B cell (primary cell): Measurements from ENCODE around the gene STAP2. TPM values are rescaled to one million over a fixed set of nuclear protein-coding genes. Genes with fewer than 3 reads are reported as not detected.

Experiments used
- ATAC-seq: fragments of 200-7000 bp; cut with Tn5 transposase; one replicate; pipeline ENCODE4 v1.10.0; 2021; ENCODE audit warnings: low read depth, mild to moderate bottlenecking, moderate number of reproducible peaks, moderate library complexity
- CTCF ChIA-PET: fragments of 350-600 bp; sonication (Branson Sonifier 250); formaldehyde crosslinking; loops from one replicate; lab custom pipeline; 2021; ENCODE audit warnings: antibody characterized with exemption, inconsistent platforms; lab: Charles Lee
- POLR2A ChIA-PET: fragments of 350-600 bp; sonication (Branson Sonifier 250); formaldehyde crosslinking; loops from one replicate; lab custom pipeline; 2021; ENCODE audit warnings: antibody characterized with exemption; lab: Charles Lee
- DNase-seq: peaks from one replicate; pipeline ENCODE4 v3.0.0; 2013
- H2AFZ ChIP-seq: 2 replicates; pipeline ENCODE4 v1.6.1; 2012; ENCODE audit warnings: mild to moderate bottlenecking, low read depth, low read length; ENCODE audit not compliant: insufficient read depth, poor library complexity, severe bottlenecking
- H3K27ac ChIP-seq, 2 donors: 1 replicate in 1 of 2; 2 replicates in 1 of 2; pipeline ENCODE4 v1.5.1; 2012 to 2013; ENCODE audit warnings: low read length in 2 of 2, mild to moderate bottlenecking in 2 of 2, moderate library complexity in 1 of 2
- H3K27me3 ChIP-seq, 4 experiments: fragments of 200-600 bp in 1 of 4; sonication (generic) in 1 of 4; replicated peaks in 1 of 4; 1 replicate in 2 of 4; 2 replicates in 2 of 4; pipeline versions ENCODE4 v1.6.1 to v1.7.0; 2013 to 2016; ENCODE audit warnings: low read length in 3 of 4, mild to moderate bottlenecking in 2 of 4, mixed read lengths in 1 of 4, moderate library complexity in 1 of 4; ENCODE audit not compliant: insufficient read depth in 4 of 4, control insufficient read depth in 3 of 4; ENCODE audit errors: control extremely low read depth in 1 of 4
- H3K36me3 ChIP-seq, 2 experiments: replicated peaks in 1 of 2; 1 replicate in 1 of 2; 2 replicates in 1 of 2; pipeline versions ENCODE4 v1.6.1 to v1.7.1; 2013; ENCODE audit warnings: low read length in 1 of 2; ENCODE audit not compliant: insufficient read depth in 2 of 2, control insufficient read depth in 1 of 2; ENCODE audit errors: control extremely low read depth in 1 of 2, extremely low read depth in 1 of 2
- H3K4me1 ChIP-seq, 2 donors: fragments of 200-600 bp in 1 of 2; sonication (generic) in 1 of 2; 1 replicate in 1 of 2; 2 replicates in 1 of 2; pipeline versions ENCODE4 v1.5.1 to v1.6.1; 2013 to 2017; ENCODE audit warnings: low read length in 2 of 2; ENCODE audit not compliant: control insufficient read depth in 2 of 2, insufficient read depth in 2 of 2
- H3K4me2 ChIP-seq: replicated peaks from 2 replicates; pipeline ENCODE3; 2012; ENCODE audit warnings: mild to moderate bottlenecking, low read depth, low read length; ENCODE audit not compliant: poor library complexity, severe bottlenecking
- H3K4me3 ChIP-seq, 5 experiments: fragments of 200-600 bp in 1 of 5; sonication (generic) in 1 of 5; 1 replicate in 3 of 5; 2 replicates in 2 of 5; pipeline versions ENCODE4 v1.5.1 to v1.7.0; 2011 to 2016; ENCODE audit warnings: low read length in 4 of 5, mild to moderate bottlenecking in 4 of 5, low read depth in 2 of 5, control low read depth in 1 of 5, moderate library complexity in 1 of 5; ENCODE audit not compliant: insufficient read depth in 1 of 5; ENCODE audit errors: control extremely low read depth in 1 of 5, extremely low read depth in 1 of 5
- H3K79me2 ChIP-seq: fragments of 200-600 bp; sonication (generic); one replicate; pipeline ENCODE4 v1.6.0; 2016; ENCODE audit warnings: low read length; ENCODE audit not compliant: control insufficient read depth, insufficient read depth
- H3K9ac ChIP-seq: fragments of 200-600 bp; sonication (generic); 2 replicates; pipeline ENCODE4 v1.6.1; 2017; ENCODE audit warnings: mild to moderate bottlenecking, low read length, moderate library complexity
- H3K9me3 ChIP-seq, 3 donors: one replicate each; pipeline versions ENCODE4 v1.6.1 to v1.7.1; 2013; ENCODE audit warnings: low read length in 2 of 3; ENCODE audit not compliant: control insufficient read depth in 2 of 3, insufficient read depth in 1 of 3; ENCODE audit errors: control extremely low read depth in 1 of 3
- H4K20me1 ChIP-seq: 2 replicates; pipeline ENCODE4 v1.6.0; 2012; ENCODE audit warnings: mild to moderate bottlenecking, low read length; ENCODE audit not compliant: insufficient read depth, control insufficient read depth, poor library complexity, severe bottlenecking
- H3K27ac Mint-ChIP-seq: one replicate; pipeline ENCODE4 v1.8.0; 2021; ENCODE audit warnings: mixed read lengths
- H3K27me3 Mint-ChIP-seq: one replicate; pipeline ENCODE4 v1.8.0; 2021; ENCODE audit warnings: mixed read lengths
- H3K4me1 Mint-ChIP-seq: one replicate; pipeline ENCODE4 v1.8.0; 2021; ENCODE audit warnings: mixed read lengths
- H3K4me3 Mint-ChIP-seq: one replicate; pipeline ENCODE4 v1.8.0; 2021; ENCODE audit warnings: mixed read lengths
- H3K9me3 Mint-ChIP-seq: one replicate; pipeline ENCODE4 v1.8.0; 2022; ENCODE audit warnings: mixed read lengths; ENCODE audit not compliant: insufficient read depth
- EZH2 ChIP-seq: IDR thresholded peaks from 2 replicates; pipeline ENCODE4 v1.6.1; 2012; ENCODE audit warnings: borderline replicate concordance, low read depth, mild to moderate bottlenecking, moderate library complexity, low read length; ENCODE audit not compliant: insufficient read depth, poor library complexity, severe bottlenecking
- WGBS: methylation state at CpG from one replicate; pipeline ENCODE4 v1.1.5; 2013; ENCODE audit warnings: missing lambda C conversion rate; ENCODE audit not compliant: insufficient coverage; 5-methylcytosine and 5-hydroxymethylcytosine counted together
- intact Hi-C: fragments of 100-400 bp; cut with micrococcal nuclease; formaldehyde crosslinking; loops from one replicate; pipeline ENCODE4 v1.10.0; 2022
- polyA plus RNA-seq: library from polyadenylated mRNA; depleted of rRNA; stranded (reverse); fragments of >200 nt; gene quantifications from 2 replicates; pipeline ENCODE4 v1.2.3, GENCODE V29; 2012
- total RNA-seq, 2 donors: library from RNA; stranded (reverse); fragments of 120-200 nt in 1 of 2; gene quantifications; 1 replicate in 1 of 2; 2 replicates in 1 of 2; pipeline versions ENCODE4 v1.2.3 to v1.2.4, GENCODE V29; 2013 to 2022
- TF ChIP-seq, protein P1 (sequence below): fragments of 200-600 bp; IDR thresholded peaks from one replicate; pipeline ENCODE4 v1.8.0; 2022; ENCODE audit warnings: antibody characterized with exemption, mild to moderate bottlenecking

STAP2 gene
- total and polyA plus RNA-seq, 2 donors (not counting 1 experiment from before 2014, with no cell fraction given): 0.27 to 0.72 TPM

DNA sequence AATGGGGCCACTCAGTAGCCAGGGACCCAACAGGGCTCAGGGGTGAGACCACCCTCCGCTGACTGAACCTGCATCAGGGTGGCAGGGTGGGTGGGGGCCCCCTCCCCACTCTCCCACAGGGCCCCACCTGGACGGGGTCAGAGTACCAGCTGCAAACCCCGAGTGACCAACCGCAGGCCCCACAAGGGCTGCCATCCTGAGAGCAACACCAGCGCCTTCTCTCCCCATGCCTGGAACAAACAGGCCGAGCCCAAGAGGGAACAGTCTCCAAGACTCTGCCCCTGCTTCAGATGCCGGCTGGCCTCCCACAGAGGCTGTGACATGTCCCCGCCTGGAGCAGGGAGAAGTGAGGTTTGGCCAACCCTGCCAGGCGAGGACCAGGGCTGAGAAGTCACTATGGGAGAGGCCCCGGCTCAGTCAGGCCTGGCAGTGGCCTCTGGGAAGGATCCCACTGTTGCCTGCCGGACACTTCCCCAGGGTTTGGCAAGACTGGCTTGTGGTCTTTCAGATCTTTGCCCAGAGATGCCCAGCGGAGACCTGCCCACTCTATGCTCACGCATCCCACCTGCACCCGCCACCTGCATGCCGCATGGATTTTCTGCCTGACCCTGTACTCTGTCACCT, 31.9 kb upstream of the STAP2 start:
- H3K9ac ChIP-seq: peak overlapping the region; percentile 67
- ATAC-seq (no peak), DNase-seq (peak; percentile 26)
- TF ChIP-seq, protein P1, sequence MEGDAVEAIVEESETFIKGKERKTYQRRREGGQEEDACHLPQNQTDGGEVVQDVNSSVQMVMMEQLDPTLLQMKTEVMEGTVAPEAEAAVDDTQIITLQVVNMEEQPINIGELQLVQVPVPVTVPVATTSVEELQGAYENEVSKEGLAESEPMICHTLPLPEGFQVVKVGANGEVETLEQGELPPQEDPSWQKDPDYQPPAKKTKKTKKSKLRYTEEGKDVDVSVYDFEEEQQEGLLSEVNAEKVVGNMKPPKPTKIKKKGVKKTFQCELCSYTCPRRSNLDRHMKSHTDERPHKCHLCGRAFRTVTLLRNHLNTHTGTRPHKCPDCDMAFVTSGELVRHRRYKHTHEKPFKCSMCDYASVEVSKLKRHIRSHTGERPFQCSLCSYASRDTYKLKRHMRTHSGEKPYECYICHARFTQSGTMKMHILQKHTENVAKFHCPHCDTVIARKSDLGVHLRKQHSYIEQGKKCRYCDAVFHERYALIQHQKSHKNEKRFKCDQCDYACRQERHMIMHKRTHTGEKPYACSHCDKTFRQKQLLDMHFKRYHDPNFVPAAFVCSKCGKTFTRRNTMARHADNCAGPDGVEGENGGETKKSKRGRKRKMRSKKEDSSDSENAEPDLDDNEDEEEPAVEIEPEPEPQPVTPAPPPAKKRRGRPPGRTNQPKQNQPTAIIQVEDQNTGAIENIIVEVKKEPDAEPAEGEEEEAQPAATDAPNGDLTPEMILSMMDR: no peak
- no peak for TF ChIP-seq EZH2
- Mint-ChIP-seq H3K27ac (peak overlapping the region; percentile 96), H3K27me3 (no peaks in the 10 kb centered on the region), H3K4me1 (peaks cover 68% of the 10 kb centered on the region), H3K4me3 (peak overlapping the region; percentile 83), H3K9me3 (no peaks in the 10 kb centered on the region)
- 78% methylated on average over 14 of the region's 15 CpGs for WGBS
- H3K9me3 ChIP-seq: no peaks in the 10 kb centered on the region
- H3K79me2 ChIP-seq: peaks cover 49% of the 10 kb centered on the region
- intact Hi-C loops: loop anchor here (1.0 kb wide), 2 partner anchors 30 to 101 kb away; partner anchors contain the start of gene SH3GL1
- H3K36me3 ChIP-seq: peaks cover 0 to 16% of the 10 kb centered on the region in 2 experiments
- no peak overlapping the region for H2AFZ ChIP-seq
- peak overlapping the region; percentile 84 to 95 for H3K27ac ChIP-seq
- H3K27me3 ChIP-seq: no peaks in the 10 kb centered on the region
- H3K4me2 ChIP-seq: peak overlapping the region; percentile 96
- peak overlapping the region in 4 of 5 experiments; percentile 40 to 68 (median 50) for H3K4me3 ChIP-seq
- peaks cover 55% of the 10 kb centered on the region for H4K20me1 ChIP-seq
- CTCF ChIA-PET: interaction anchor here (0.8 to 1.8 kb wide), 12 partner anchors 8 to 101 kb away, joined by 3 to 11 read pairs (median 4); partner anchors contain the start of genes CHAF1A, HDGFL2 and SH3GL1
- H3K4me1 ChIP-seq: peaks cover 75 to 83% of the 10 kb centered on the region in 2 donors
- POLR2A ChIA-PET: interaction anchor here (0.7 to 1.0 kb wide), 3 partner anchors 30 to 101 kb away, joined by 3 to 5 read pairs (median 4); partner anchors contain the start of genes CHAF1A and SH3GL1

GRCh38 chr19:4369888-4370260, 31.2 kb upstream of the STAP2 start:
- Histone ChIP-seq H3K4me2 (peak overlapping the region; percentile 96), H3K36me3 (peaks cover 0 to 23% of the 10 kb centered on the region in 2 experiments), H3K9ac (peak overlapping the region; percentile 67), H3K79me2 (peaks cover 43% of the 10 kb centered on the region), H3K9me3 (no peaks in the 10 kb centered on the region), H3K27ac (peak overlapping the region; percentile 84 to 95), H4K20me1 (peaks cover 49% of the 10 kb centered on the region), H2AFZ (peak overlapping the region; percentile 20), H3K4me3 (peak overlapping the region in 4 of 5 experiments; percentile 40 to 68 (median 50)), H3K27me3 (no peaks in the 10 kb centered on the region), H3K4me1 (peaks cover 69 to 76% of the 10 kb centered on the region in 2 donors)
- H3K27me3 Mint-ChIP-seq: no peaks in the 10 kb centered on the region
- peak; percentile 48 for ATAC-seq
- WGBS: 3% methylated on average over 21 of the region's 21 CpGs
- no peak for TF ChIP-seq EZH2
- TF ChIP-seq, protein P1: peak; percentile 61
- intact Hi-C loops: loop anchor here (1.0 to 2.0 kb wide), 5 partner anchors 10 to 101 kb away; partner anchors contain the start of genes MPND and SH3GL1
- peak; percentile 70 for DNase-seq
- H3K4me3 Mint-ChIP-seq: peak overlapping the region; percentile 83
- POLR2A ChIA-PET: interaction anchor here (0.7 to 1.0 kb wide), 3 partner anchors 30 to 101 kb away, joined by 3 to 5 read pairs (median 4); partner anchors contain the start of genes CHAF1A and SH3GL1
- peaks cover 62% of the 10 kb centered on the region for H3K4me1 Mint-ChIP-seq
- H3K27ac Mint-ChIP-seq: peak overlapping the region; percentile 96
- CTCF ChIA-PET: interaction anchor here (0.8 to 1.8 kb wide), 12 partner anchors 9 to 102 kb away, joined by 3 to 11 read pairs (median 4); partner anchors contain the start of genes CHAF1A, HDGFL2 and SH3GL1
- no peaks in the 10 kb centered on the region for H3K9me3 Mint-ChIP-seq
